Measurements from ENCODE around the gene PRMT9.

Gene PRMT9

GRCh38 chr4:147683717-147684700, at the start of gene PRMT9:
Gene PRMT9 (minus strand): TSS chr4:147684163. CDS start chr4:147683987, 176 bp downstream.
- peak; percentile 89 for DNase-seq

GRCh38 chr4:147732518-147733235, 48.7 kb upstream of the PRMT9 start:
- DNase-seq: peak; percentile 68

GRCh38 chr4:147731580-147732517, 47.9 kb upstream of the PRMT9 start, which contains the start of gene ARHGAP10:
Gene ARHGAP10 (plus strand): TSS chr4:147732088. CDS start chr4:147732302, 214 bp downstream.
- DNase-seq: peak; percentile 87

- peak; percentile 80 for DNase-seq
Measured at GRCh38 chr4:147730333-147730732, 46.4 kb upstream of the PRMT9 start.

GRCh38 chr4:147727476-147728028, 43.6 kb upstream of the PRMT9 start:
- no peak for DNase-seq

GRCh38 chr4:147725673-147726072, 41.7 kb upstream of the PRMT9 start:
- DNase-seq: peak; percentile 10

GRCh38 chr4:147724468-147725201, 40.7 kb upstream of the PRMT9 start:
- DNase-seq: no peak

GRCh38 chr4:147723326-147723725, 39.4 kb upstream of the PRMT9 start:
- no peak for DNase-seq

GRCh38 chr4:147717878-147718277, 33.9 kb upstream of the PRMT9 start:
- DNase-seq: no peak

GRCh38 chr4:147714575-147715401, 30.8 kb upstream of the PRMT9 start:
- no peak for DNase-seq

GRCh38 chr4:147709999-147710398, 26.0 kb upstream of the PRMT9 start:
- DNase-seq: peak; percentile 5

GRCh38 chr4:147707892-147708672, 24.1 kb upstream of the PRMT9 start:
- DNase-seq: peak; percentile 41

- no peak for DNase-seq
Measured at GRCh38 chr4:147704846-147705245, 20.9 kb upstream of the PRMT9 start.

GRCh38 chr4:147696866-147697265, 12.9 kb upstream of the PRMT9 start:
- no peak for DNase-seq

GRCh38 chr4:147693218-147693617, 9.3 kb upstream of the PRMT9 start:
- DNase-seq: no peak

- no peak for DNase-seq
Measured at GRCh38 chr4:147691820-147692219, 7.9 kb upstream of the PRMT9 start.

- no peak for DNase-seq
Measured at GRCh38 chr4:147689067-147689466, 5.1 kb upstream of the PRMT9 start.

- DNase-seq: peak; percentile 23
Measured at GRCh38 chr4:147683188-147683591, 773 bp downstream of the PRMT9 start.

- DNase-seq: peak; percentile 7
Measured at GRCh38 chr4:147682755-147683154, 1.2 kb downstream of the PRMT9 start.
